Measurements from ENCODE around the gene TOB2.

TOB2 gene

GRCh38 chr22:41446639-41447434, at the start of gene TOB2:
Gene TOB2, minus strand, starts transcription at chr22:41446801. Its CDS starts 9,456 bp downstream, at chr22:41437345.
- DNase-seq (ENCODE audit: low read depth): peak; percentile 70

DNA sequence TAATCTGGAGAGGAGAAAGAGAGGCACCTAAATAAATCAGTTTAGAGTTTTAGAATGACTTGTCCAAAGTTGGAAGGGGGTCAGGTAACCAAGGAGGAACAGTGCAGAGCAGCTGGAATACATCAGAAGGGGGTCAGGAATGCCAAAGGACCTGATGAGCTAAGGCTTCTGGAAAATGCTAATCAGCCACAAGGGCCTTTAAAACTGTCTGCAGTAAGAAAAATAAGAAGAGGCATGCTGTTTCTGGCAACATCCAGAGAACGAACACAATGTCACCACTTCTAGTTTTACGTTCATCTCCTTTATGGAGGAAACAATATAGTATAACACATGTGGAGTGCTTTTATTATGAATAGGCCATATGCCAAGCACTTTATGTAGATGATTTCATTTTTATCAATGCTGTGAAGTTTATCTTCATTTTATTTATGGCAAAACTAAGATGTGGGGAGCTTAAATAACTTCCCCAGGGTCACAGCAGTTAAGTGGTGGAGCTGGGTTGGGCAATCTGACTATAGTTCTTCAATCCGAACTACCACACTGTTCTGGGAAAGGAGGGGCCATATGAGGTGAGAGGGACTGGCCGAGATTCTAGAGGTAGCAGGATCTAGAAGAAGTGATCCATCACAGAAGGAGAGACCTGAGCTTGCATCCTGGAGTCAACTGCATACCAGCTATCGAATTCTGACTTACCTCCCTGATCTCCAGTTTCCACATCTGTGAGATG, 44.9 kb upstream of the TOB2 start:
- DNase-seq (ENCODE audit: low read depth): no peak

DNA sequence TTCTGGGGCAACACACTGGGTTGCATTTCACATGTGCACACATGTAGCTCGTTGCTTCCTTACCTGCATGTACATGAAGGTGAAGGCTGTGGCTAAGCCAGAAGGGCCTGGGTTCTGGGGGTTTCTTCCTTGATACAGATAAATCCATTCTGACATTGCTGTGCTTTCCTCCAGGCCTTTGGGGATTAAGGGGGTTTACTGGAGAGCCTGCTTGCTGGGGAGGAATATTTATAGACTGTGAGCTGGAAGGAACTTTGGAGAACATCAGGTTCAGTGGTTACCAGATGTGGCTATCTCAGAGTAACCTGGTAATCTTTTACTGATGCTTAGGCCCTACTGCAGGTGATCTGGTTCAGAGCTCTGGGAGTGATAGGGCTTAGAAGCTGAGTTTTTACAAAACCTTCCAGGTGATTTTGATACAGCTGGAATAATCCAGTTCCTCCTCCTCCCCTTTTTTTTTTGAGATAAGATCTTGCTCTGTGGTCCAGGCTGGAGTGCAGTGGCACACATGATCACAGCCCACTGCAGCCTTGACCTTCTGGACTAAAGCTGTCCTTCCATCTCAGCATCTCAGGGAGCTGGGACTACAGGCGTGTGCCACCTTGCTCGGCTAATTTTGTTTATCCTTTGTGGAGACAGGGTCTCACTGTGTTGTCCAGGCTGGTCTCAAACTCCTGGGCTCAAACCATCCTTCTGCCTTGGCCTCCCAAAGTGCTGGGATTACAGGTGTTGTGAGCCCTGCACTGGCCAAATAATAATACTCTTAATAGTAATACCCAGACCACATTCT, 42.2 kb upstream of the TOB2 start:
- DNase-seq (ENCODE audit: low read depth): no peak

- no peak for DNase-seq (ENCODE audit: low read depth)
Observed at GRCh38 chr22:41488076-41488475, 41.5 kb upstream of the TOB2 start.

DNA sequence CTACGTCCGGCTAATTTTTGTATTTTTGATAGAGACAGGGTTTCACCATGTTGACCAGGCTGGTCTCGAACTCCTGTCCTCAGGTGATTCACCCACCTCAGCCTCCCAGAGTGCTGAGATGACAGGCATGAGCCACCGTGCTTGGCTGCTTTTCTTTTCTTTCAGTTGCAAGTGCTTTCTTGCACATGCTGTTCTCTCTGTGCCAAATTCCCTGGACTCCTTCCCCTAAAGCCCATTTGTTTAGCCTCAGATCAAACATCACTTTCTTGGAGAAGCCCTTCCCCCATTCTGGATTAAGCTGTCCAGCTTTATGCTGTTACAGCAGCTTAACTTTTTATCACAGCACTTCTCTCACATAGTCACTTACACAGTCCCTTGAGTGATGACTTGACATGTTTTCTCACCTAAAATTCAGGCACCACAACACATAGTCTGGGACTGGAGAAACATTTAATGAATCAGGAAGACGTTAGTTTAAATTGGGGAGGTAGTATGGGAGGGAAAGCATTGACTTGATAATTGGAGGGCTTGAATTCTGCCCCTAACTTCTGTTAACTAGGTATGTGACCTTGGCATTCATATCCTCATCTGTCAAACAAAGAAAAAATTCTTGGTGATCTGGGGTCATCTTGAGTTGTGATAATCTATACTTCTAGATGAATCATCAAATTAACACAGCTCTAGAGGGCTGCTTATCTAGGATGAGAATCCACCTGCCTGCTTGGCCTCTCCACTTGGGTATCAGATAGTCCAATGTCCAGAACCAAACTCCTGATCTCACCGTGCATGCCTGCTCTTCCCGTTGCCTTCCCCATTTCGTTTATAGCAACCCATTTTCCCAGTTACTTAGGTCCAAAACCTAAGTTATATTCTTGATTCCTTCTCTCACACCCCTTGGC, 40.7 kb upstream of the TOB2 start:
- no peak for DNase-seq (ENCODE audit: low read depth)

DNA sequence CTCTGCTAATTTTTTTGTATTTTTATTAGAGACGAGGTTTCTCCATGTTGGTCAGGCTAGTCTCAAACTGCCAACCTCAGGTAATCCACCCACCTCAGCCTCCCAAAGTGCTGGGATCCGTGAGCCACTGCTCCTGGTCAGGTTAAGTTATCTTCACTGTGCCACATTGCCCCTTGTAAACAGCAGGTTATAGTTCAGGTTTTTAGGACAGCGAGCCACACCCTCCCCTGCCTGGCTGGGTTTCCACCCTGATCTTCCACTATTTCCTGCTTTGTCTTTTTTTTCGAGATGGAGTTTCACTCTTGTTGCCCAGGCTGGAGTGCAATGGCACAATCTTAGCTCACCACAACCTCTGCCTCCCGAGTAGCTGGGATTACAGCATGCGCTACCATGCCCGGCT, 38.4 kb upstream of the TOB2 start:
- no peak for DNase-seq (ENCODE audit: low read depth)

DNA sequence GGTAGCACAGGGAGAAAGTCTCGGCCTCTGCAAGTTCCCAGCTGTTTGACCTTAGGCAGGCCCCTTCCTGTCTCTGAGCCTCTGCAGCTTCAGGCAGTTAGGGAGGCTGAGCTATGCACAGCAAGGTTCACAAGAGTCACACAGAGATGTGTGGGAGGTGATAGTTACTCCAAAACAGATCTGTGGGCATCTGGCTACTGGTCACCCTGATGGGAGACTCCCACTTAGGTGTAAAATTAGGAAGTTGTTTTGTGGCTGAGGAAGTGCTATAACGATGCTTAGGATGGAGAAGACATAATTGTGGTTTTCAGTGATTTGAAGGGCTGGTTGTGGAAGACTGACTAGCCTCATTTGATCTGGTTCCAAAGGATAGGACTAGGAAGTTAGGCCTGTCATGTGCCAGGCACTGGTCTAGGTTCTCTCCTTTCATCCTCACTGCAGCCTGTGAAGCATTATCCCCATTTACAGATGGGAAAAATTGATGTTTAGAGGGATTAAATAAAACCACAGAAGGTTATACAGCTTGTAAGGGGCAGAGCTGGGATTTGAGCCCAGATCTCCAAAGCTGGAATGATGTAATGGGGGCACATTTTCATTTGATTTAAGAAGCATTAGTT, 35.8 kb upstream of the TOB2 start:
- DNase-seq (ENCODE audit: low read depth): peak; percentile 31

DNA sequence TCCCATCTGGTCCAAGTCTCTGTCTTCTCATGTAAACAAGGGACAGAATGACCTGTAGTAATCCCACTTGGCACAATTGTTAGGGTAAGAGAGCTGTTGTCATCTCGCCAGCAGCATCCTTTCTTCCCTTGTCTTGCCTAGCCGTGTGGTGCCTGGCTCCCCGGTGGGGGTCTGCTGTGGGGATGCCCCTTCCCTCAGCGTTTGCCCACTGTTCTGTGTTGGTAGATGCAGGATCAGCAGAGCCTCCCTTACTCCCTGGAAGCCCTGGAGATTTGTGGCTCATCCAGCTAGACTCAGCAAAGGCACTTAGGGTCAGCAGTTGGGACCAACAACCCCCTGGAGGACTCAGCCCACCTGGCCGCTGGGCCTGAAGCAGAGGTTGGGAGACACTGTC, 35.3 kb upstream of the TOB2 start:
- no peak for DNase-seq (ENCODE audit: low read depth)

GRCh38 chr22:41481131-41481830, 34.7 kb upstream of the TOB2 start:
- no peak for DNase-seq (ENCODE audit: low read depth)

DNA sequence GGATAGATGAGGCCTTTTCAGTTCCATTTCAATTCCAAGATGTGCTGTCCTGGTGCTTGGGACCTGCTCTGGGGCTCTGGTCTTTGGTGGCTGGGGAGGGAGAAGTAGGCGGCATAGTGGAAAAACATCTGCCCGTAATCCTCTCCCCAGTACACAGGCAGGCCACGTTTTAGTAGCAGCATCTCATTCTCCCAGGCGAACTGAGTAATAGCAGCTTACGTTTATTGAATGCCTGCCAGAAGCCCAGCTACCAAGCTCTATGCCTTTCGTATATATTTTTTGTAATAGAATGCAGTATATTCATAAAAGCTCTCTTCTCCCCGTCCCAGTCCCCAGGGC, 33.8 kb upstream of the TOB2 start:
- no peak for DNase-seq (ENCODE audit: low read depth)

GRCh38 chr22:41479671-41480396, 33.2 kb upstream of the TOB2 start:
- DNase-seq (ENCODE audit: low read depth): peak; percentile 33

GRCh38 chr22:41478891-41479521, 32.4 kb upstream of the TOB2 start:
- DNase-seq (ENCODE audit: low read depth): no peak

GRCh38 chr22:41478473-41478872, 31.9 kb upstream of the TOB2 start:
- no peak for DNase-seq (ENCODE audit: low read depth)

GRCh38 chr22:41474872-41475451, 28.4 kb upstream of the TOB2 start:
- no peak for DNase-seq (ENCODE audit: low read depth)

GRCh38 chr22:41471568-41471967, 25.0 kb upstream of the TOB2 start:
- no peak for DNase-seq (ENCODE audit: low read depth)

DNA sequence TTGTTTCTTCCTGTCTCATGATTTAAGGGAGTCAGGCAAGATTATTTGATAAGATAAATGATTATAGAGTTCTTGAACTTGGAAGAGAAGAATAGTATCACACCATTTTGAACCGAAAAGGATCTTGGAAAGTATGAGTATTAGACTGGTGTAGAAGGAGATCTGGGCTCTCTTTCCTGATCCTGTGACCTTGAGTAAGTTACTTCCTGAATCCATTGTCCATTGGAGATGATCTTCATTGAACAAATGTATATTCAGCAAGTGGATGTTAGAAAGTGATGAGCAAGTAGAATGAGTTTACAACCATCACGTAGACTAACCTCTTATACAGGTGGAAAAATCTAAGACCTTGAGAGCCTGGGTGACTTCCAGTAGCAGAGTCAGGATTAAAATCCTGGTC, 24.3 kb upstream of the TOB2 start:
- no peak for DNase-seq (ENCODE audit: low read depth)

- no peak for DNase-seq (ENCODE audit: low read depth)
Observed at GRCh38 chr22:41469218-41469851, 22.7 kb upstream of the TOB2 start.

DNA sequence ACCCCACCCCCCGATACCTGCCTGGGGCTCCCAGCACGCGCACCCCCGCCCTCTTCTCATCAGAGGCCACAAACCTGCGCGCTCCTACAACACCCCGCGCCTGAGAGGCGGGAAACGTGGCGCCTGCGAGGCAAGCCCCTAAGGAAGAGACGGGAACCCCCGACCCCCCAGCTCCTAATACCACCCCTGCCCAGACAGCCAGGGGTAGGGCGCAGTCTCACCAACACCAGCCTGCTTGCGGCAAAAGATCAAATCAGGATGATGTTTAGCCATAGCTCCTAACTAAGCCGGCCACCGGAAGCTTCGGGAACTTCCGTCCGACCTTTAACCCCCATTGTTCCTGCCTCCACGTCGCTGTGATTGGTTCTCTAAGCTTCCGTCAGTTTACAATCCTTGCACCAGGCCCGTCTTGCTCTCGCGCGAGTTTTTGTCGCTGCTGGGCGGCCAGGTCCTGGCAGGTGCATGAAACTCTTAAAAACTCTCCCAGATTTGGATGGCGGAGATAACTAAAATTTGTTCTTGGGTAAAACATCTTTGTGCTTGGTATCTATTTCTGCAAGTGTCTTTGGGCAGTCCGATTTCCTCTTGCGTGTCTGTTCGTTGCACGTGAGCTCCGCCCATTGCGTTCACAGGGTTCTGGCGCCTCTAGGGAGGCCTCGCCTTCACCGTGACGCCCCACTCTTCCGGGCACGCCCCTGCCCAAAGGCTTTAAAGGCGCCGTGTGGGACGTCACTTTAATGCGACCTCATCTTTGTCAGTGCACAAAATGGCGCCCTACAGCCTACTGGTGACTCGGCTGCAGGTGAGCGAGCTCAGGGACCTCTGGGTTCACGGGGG, 22.0 kb upstream of the TOB2 start, which contains the start of the genes ACO2 and PHF5A:
Gene ACO2, plus strand, starts transcription at position 737 of the 837 bp plus-strand sequence. Its CDS starts 30 bp downstream, at position 767.
Gene PHF5A, minus strand, starts transcription at position 312 of the 837 bp plus-strand sequence. Its CDS starts 39 bp downstream, at position 273.
- peak; percentile 95 for DNase-seq (ENCODE audit: low read depth)
